CD4-positive, alpha-beta T cell treated with Interleukin-17A for 4 hours (primary cell): ENCODE data around the gene LTB4R2.
A peak's percentile ranks its signal among the peaks of the same experiment; 100 is the strongest.

Source experiments
- DNase-seq: peaks from one replicate; pipeline ENCODE4 v3.0.0-alpha.2; 2020; ENCODE audit warnings: mixed read lengths

LTB4R2 gene, protein sequence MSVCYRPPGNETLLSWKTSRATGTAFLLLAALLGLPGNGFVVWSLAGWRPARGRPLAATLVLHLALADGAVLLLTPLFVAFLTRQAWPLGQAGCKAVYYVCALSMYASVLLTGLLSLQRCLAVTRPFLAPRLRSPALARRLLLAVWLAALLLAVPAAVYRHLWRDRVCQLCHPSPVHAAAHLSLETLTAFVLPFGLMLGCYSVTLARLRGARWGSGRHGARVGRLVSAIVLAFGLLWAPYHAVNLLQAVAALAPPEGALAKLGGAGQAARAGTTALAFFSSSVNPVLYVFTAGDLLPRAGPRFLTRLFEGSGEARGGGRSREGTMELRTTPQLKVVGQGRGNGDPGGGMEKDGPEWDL

GRCh38 chr14:24309538-24310264, at the start of gene LTB4R2:
TSS of gene LTB4R2 (plus strand) at chr14:24310140. CDS start at chr14:24310665, 525 bp downstream.
- no peak for DNase-seq

DNA sequence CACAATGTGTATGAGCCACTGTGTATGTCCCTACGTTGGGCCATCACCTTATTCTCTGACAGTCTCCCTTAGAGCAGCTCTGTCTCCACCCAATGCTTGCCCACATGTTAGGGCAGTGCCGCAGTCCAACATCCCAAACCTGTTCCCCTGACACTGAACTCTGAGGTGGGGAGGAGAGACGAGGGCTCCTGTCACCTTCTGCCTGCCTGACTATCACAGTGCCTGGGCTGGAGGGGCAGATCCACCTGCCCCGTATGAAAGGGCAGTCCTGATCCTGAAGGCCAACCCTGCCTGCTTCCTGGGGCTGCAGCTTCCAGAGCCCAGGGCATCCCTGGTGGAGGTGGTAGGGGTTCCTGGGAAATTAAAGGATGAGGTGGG, 49.2 kb upstream of the LTB4R2 start:
- DNase-seq: no peak

GRCh38 chr14:24261256-24261968, 48.5 kb upstream of the LTB4R2 start:
- DNase-seq: no peak

- no peak for DNase-seq
Observed at GRCh38 chr14:24261969-24262327, 48.0 kb upstream of the LTB4R2 start.

DNA sequence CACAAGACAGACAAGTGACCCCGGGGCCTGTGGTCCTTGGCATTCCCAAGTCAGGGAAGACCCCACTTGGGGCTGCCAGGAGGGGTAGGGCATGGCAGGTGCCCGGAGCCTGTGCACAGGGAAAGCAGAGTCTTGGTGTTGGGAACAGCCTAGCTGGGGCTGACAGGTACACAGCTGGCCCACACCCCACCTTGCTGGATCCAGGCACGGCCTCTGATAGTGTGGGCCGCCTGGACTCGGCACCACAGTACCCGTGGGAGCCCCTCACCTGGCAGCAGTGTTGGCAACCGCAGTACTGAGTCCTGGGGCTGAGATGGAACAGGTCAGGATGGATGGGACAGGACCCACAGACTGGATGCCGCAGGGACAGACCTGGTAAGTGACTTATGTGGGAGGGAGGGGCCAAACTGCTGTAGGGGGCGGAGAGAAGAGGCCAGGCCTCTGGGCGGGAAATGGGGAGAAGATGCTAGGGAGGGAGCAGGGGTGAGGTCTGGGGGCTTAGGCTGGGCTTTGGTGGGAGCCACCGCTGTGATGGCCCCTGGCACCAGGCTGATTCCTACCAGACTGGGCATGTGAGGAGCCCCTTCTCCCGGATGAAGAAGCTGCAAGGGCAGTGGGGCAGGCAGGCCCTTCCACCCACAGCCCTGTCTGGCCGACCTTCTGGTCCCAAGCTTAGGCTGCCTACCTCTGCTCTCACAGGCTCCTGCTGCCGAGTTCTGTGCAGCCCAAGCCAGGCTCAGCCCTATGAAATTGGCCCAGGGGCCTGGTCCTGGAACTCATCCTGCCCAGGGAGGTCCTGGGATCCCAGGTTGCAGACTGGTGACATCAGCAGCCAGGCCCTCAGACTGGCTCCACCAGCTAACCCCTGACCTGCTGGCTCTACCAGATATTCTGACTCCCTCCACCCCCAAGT, 46.9 kb upstream of the LTB4R2 start, which contains the start of gene TGM1:
Gene TGM1, minus strand, starts transcription at position 357 of the 913 bp plus-strand sequence. CDS start 825 bp downstream, outside the sequence.
- DNase-seq: no peak

DNA sequence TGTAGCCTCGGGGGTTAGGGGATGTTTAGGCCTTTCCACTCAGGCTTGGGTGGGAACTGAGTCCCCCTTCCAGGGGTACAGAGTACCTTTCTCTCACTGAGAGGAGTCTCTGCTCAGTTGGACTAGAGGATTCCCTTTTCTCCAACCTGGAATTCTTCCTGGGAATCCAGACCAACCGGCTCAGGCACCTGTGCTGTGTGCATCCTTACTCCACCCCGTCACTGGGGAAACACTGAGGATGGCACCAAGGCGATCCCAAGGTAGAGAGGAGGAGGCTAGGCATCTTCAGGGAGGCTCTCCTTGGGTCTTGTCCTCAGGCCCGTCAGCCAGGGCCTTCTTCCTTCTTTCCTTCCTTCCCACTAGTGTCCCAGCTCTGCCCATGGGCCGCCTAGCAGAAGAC, 46.1 kb upstream of the LTB4R2 start:
- no peak for DNase-seq

GRCh38 chr14:24264298-24264697, 45.6 kb upstream of the LTB4R2 start:
- no peak for DNase-seq

GRCh38 chr14:24266344-24267244, 43.3 kb upstream of the LTB4R2 start:
- DNase-seq: no peak

- DNase-seq: no peak
Observed at GRCh38 chr14:24267516-24267915, 42.4 kb upstream of the LTB4R2 start.

GRCh38 chr14:24268225-24268624, 41.7 kb upstream of the LTB4R2 start:
- DNase-seq: no peak

DNA sequence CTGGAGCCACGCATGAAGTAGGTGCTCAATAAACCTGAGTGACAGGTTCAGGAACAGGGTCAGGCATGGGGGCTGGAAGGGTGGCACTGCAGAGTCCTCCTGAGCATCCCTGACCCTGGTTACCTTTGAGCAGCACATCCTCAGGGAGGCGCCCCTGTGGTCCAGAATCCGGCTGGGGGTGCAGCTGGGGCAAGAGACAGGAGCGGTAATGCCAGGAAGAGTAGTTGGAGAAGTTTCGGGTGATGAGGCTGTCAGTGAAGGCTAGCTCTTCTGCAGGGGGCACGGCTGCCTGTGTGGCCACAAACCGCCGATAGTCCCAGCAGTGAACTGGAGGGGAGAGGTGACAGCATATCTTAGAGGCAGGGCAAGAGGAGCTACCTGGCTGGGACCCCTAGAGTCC, 40.6 kb upstream of the LTB4R2 start:
- no peak for DNase-seq

GRCh38 chr14:24269910-24270536, 39.9 kb upstream of the LTB4R2 start:
- DNase-seq: no peak

DNA sequence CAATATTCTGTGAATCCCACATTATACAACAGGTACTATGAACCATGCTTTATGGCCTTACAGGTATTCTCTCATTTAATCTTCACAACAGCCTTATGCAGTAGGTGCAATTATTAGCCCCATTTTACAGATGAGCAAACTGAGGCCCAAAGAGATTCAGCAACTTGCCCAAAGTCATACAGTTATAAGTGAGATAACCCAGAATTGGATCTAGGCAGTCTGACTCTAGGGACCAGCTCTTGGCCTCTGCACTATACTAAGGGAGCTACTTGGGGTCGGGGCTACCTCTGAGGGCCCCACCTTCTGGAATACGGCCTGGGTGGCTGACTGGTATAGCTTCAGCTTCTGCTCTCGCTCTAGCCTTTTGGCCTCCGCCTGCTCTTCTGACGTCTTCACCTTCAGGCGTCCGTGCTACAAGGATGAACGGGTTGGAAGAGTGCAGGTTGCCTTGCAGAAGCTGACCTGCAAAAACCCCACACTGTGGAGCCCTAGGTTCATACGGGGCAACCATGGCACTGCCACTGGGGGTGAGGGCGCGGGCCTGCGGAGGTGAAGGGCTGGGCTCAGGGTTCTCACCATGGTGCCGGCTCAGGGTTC, 39.3 kb upstream of the LTB4R2 start:
- no peak for DNase-seq

GRCh38 chr14:24271134-24271833, 38.7 kb upstream of the LTB4R2 start, which contains the start of gene RABGGTA:
TSS of gene RABGGTA (minus strand) at chr14:24271597. CDS start at chr14:24271115, 482 bp downstream.
- peak; percentile 94 for DNase-seq

GRCh38 chr14:24271834-24272263, 38.1 kb upstream of the LTB4R2 start:
- no peak for DNase-seq

- no peak for DNase-seq
Observed at GRCh38 chr14:24272467-24272866, 37.5 kb upstream of the LTB4R2 start.

- no peak for DNase-seq
Observed at GRCh38 chr14:24273422-24273998, 36.4 kb upstream of the LTB4R2 start.

DNA sequence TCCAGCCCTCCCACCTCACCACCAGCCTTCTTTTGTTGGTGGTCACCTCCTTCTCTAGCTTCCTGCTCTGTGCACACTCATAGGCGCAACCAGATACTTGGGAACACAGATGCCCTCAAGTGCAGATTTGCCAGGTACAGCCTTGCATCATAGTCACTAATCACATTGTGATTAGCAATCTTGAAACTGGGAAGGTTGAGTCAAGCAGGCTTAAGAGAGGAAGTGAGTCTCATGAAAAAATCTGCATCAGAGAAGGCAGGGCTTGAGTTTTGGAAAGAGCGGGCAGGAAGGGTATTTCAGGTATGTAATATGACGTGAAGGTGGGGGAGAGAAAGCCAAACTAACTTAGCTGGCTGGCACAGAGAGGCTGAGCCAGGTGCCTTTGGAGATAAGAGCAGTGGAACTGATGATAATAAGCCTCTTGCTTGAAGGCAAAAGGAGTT, 35.8 kb upstream of the LTB4R2 start:
- peak; percentile 49 for DNase-seq

DNA sequence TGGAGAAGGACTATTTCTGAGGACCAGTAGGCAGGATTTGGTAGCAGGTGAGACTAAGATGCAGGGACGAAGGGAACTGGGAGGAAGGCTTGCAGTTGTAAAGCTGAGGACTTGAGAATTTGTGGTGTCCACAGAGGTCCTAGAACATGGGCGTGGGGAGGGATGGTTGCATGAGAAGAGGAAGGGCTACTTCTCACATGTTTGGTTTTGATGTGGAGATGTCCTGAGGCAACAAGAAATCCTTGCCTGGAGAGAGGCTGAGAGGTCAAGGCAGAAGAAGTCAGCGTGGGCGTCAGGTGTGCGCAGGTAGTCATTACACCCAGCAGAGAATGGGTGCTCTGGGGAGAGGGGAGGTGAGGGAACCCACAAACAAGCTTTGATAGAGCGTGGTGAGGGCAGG, 32.9 kb upstream of the LTB4R2 start:
- DNase-seq: no peak
